ENCODE data around the gene TFAP2C.

DNA sequence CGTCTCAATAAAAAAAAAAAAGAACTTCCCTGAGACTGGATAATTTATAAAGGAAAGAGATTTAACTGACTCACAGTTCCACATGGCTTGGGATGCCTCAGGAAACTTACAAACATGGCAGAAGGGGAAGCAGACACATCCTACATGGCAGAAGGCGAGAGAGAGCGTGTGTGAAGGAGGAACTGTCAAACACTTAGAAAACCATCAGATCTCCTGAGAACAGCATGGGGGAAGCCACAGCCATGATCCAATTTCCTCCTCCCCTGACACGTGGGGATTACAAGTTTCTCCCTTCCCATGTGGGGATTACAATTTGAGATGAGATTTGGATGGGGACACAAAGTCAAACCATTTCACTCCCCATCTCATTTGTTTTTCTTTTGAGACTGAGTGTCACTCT lies 46.6 kb upstream of the TFAP2C start:
- TF ChIP-seq, protein P1, sequence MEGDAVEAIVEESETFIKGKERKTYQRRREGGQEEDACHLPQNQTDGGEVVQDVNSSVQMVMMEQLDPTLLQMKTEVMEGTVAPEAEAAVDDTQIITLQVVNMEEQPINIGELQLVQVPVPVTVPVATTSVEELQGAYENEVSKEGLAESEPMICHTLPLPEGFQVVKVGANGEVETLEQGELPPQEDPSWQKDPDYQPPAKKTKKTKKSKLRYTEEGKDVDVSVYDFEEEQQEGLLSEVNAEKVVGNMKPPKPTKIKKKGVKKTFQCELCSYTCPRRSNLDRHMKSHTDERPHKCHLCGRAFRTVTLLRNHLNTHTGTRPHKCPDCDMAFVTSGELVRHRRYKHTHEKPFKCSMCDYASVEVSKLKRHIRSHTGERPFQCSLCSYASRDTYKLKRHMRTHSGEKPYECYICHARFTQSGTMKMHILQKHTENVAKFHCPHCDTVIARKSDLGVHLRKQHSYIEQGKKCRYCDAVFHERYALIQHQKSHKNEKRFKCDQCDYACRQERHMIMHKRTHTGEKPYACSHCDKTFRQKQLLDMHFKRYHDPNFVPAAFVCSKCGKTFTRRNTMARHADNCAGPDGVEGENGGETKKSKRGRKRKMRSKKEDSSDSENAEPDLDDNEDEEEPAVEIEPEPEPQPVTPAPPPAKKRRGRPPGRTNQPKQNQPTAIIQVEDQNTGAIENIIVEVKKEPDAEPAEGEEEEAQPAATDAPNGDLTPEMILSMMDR (conservative IDR thresholded peaks at IDR 0.05) = no peak
- no peak for TF ChIP-seq EZH2 (IDR thresholded peaks at IDR 0.05; ENCODE audit: low read depth)
